SK-N-SH (cell line): ENCODE data around the gene SPTLC2. TPM values are rescaled to one million over a fixed set of nuclear protein-coding genes. Genes with fewer than 3 reads are reported as not detected.

ENCODE experiments used
- CTCF ChIA-PET: fragments of 300-600, 350-600 bp; formaldehyde crosslinking; extraction: SDS; loops from one replicate; lab custom pipeline; 2021; lab: Yijun Ruan, JAX
- POLR2A ChIA-PET: fragments of 350-600 bp; sonication (Branson Sonifier 250); formaldehyde crosslinking; extraction: SDS; loops from one replicate; lab custom pipeline; 2020; ENCODE audit warnings: antibody characterized with exemption, inconsistent platforms; lab: Yijun Ruan, JAX
- DNase-seq: peaks from one replicate; pipeline ENCODE4 v3.0.0; 2012
- H2AFZ ChIP-seq: fragments of 200-600 bp; sonication (generic); 2 replicates; pipeline ENCODE4 v1.8.1; 2016; ENCODE audit warnings: antibody characterized with exemption, mild to moderate bottlenecking, low read depth
- H3F3A ChIP-seq: fragments of 200-600 bp; sonication (generic); replicated peaks from 2 replicates; pipeline ENCODE3; 2016; ENCODE audit warnings: antibody characterized with exemption, mild to moderate bottlenecking; ENCODE audit not compliant: insufficient read depth
- H3K27ac ChIP-seq, 2 experiments: fragments of 200-500 bp in 1 of 2; fragments of 200-600 bp in 1 of 2; sonication (Bioruptor generic) in 1 of 2; sonication (generic), shearing (Covaris generic) in 1 of 2; 2 replicates each; pipeline versions ENCODE4 v1.5.1 to v1.6.1; 2014 to 2016; ENCODE audit warnings: low read depth in 2 of 2, inconsistent platforms in 1 of 2, low read length in 1 of 2, mild to moderate bottlenecking in 1 of 2, mixed read lengths in 1 of 2
- H3K27me3 ChIP-seq: fragments of 200-600 bp; sonication (generic), shearing (Covaris generic); 2 replicates; pipeline ENCODE4 v1.6.1; 2016; ENCODE audit warnings: mixed run types; ENCODE audit not compliant: insufficient read depth
- H3K36me3 ChIP-seq, 2 experiments: fragments of 200-500 bp in 1 of 2; fragments of 200-600 bp in 1 of 2; sonication (Bioruptor generic) in 1 of 2; sonication (generic) in 1 of 2; replicated peaks in 1 of 2; 2 replicates each; pipeline versions ENCODE3 to v1.5.1; 2014 to 2016; ENCODE audit warnings: low read length in 1 of 2, mild to moderate bottlenecking in 1 of 2; ENCODE audit not compliant: insufficient read depth in 2 of 2, control insufficient read depth in 1 of 2
- H3K4me1 ChIP-seq, 2 experiments: fragments of 200-500 bp in 1 of 2; fragments of 200-600 bp in 1 of 2; sonication (Bioruptor generic) in 1 of 2; sonication (generic), shearing (Covaris generic) in 1 of 2; 2 replicates each; pipeline versions ENCODE4 v1.5.1 to v1.6.1; 2014 to 2016; ENCODE audit warnings: low read depth in 1 of 2, low read length in 1 of 2, mixed run types in 1 of 2; ENCODE audit not compliant: insufficient read depth in 2 of 2, control insufficient read depth in 1 of 2
- H3K4me2 ChIP-seq: fragments of 200-600 bp; sonication (generic), shearing (Covaris generic); 2 replicates; pipeline ENCODE4 v1.6.1; 2017; ENCODE audit warnings: mixed run types
- H3K4me3 ChIP-seq, 2 experiments: fragments of 200-500 bp in 1 of 2; fragments of 200-600 bp in 1 of 2; sonication (Bioruptor generic) in 1 of 2; sonication (generic), shearing (Covaris generic) in 1 of 2; 2 replicates each; pipeline versions ENCODE4 v1.5.1 to v1.8.1; 2014 to 2016; ENCODE audit warnings: low read depth in 2 of 2, inconsistent platforms in 1 of 2, low read length in 1 of 2, mild to moderate bottlenecking in 1 of 2, mixed read lengths in 1 of 2, moderate library complexity in 1 of 2
- H3K79me2 ChIP-seq: fragments of 200-600 bp; sonication (generic); 2 replicates; pipeline ENCODE4 v1.8.1; 2017; ENCODE audit warnings: mild to moderate bottlenecking; ENCODE audit not compliant: insufficient read depth
- H3K9ac ChIP-seq: fragments of 200-600 bp; sonication (generic); 2 replicates; pipeline ENCODE4 v1.6.1; 2017; ENCODE audit warnings: mixed run types
- H3K9me2 ChIP-seq: fragments of 200-600 bp; sonication (generic); 2 replicates; pipeline ENCODE4 v1.6.1; 2017; ENCODE audit warnings: mixed run types
- H3K9me3 ChIP-seq: fragments of 200-600 bp; sonication (generic); 2 replicates; pipeline ENCODE4 v1.6.1; 2017; ENCODE audit warnings: mixed run types, mild to moderate bottlenecking, moderate library complexity
- H4K20me1 ChIP-seq: fragments of 200-600 bp; sonication (generic); 2 replicates; pipeline ENCODE4 v1.6.1; 2017; ENCODE audit warnings: mild to moderate bottlenecking, mixed run types; ENCODE audit not compliant: insufficient read depth
- CHD2 ChIP-seq: fragments of 150-350 bp; IDR thresholded peaks from 2 replicates; pipeline ENCODE4 v1.6.1; 2018; ENCODE audit warnings: low read length; ENCODE audit not compliant: partially characterized antibody
- ELF1 ChIP-seq: IDR thresholded peaks from 2 replicates; pipeline ENCODE4 v1.4.0; 2012
- EZH2phosphoT487 ChIP-seq: fragments of 200-600 bp; sonication (generic); IDR thresholded peaks from 2 replicates; pipeline ENCODE4 v1.6.1; 2017; ENCODE audit warnings: low read depth, mixed run types, mild to moderate bottlenecking, antibody characterized with exemption, moderate library complexity, borderline replicate concordance
- FOXJ3 ChIP-seq: sonication (generic); formaldehyde crosslinking; IDR thresholded peaks from 2 replicates; pipeline ENCODE4 v1.5.1; 2020; ENCODE audit warnings: mild to moderate bottlenecking, missing genetic modification reagents
- GATA2 ChIP-seq: sonication (generic); formaldehyde crosslinking; IDR thresholded peaks from 2 replicates; pipeline ENCODE4 v1.5.0; 2020; ENCODE audit warnings: mild to moderate bottlenecking, missing genetic modification reagents
- JUND ChIP-seq: IDR thresholded peaks from 2 replicates; pipeline ENCODE4 v1.4.0; 2012
- NRF1 ChIP-seq: IDR thresholded peaks from 2 replicates; pipeline ENCODE4 v1.6.1; 2012; ENCODE audit warnings: low read depth, mild to moderate bottlenecking, low read length
- POLR2AphosphoS5 ChIP-seq: IDR thresholded peaks from 2 replicates; pipeline ENCODE4 v1.6.1; 2012; ENCODE audit warnings: low read depth, low read length
- RAD21 ChIP-seq: IDR thresholded peaks from 2 replicates; pipeline ENCODE4 v1.6.1; 2012; ENCODE audit warnings: mild to moderate bottlenecking, low read length
- RXRA ChIP-seq: IDR thresholded peaks from 2 replicates; pipeline ENCODE4 v1.4.0; 2012; ENCODE audit warnings: low read depth, mild to moderate bottlenecking, borderline replicate concordance
- SIN3A ChIP-seq: IDR thresholded peaks from 2 replicates; pipeline ENCODE4 v1.6.1; 2012; ENCODE audit warnings: low read depth, mild to moderate bottlenecking, low read length, moderate library complexity, borderline replicate concordance
- TCF12 ChIP-seq: IDR thresholded peaks from 2 replicates; pipeline ENCODE4 v1.4.0; 2012
- TEAD4 ChIP-seq: IDR thresholded peaks from 2 replicates; pipeline ENCODE4 v1.4.0; 2012; ENCODE audit warnings: mild to moderate bottlenecking, borderline replicate concordance; ENCODE audit not compliant: insufficient read depth
- YY1 ChIP-seq: IDR thresholded peaks from 2 replicates; pipeline ENCODE4 v1.4.0; 2012; ENCODE audit warnings: low read depth, mild to moderate bottlenecking
- WGBS: methylation state at CpG from one replicate; pipeline ENCODE4 v1.1.6; 2017; ENCODE audit warnings: low lambda C conversion rate; 5-methylcytosine and 5-hydroxymethylcytosine counted together
- polyA plus RNA-seq, 3 experiments: library from polyadenylated mRNA; depleted of rRNA; stranded (reverse); fragments of >200 nt; gene quantifications; 2 replicates each; pipeline ENCODE4 v1.2.3, GENCODE V29; 2012
- TF ChIP-seq, protein P1 (sequence below): IDR thresholded peaks from 2 replicates; pipeline ENCODE4 v1.4.0; 2012; ENCODE audit warnings: low read depth, borderline replicate concordance
- TF ChIP-seq, protein P2 (sequence below): IDR thresholded peaks from 2 replicates; pipeline ENCODE4 v1.4.0; 2012; ENCODE audit warnings: low read depth, borderline replicate concordance
- TF ChIP-seq, protein P3 (sequence below): IDR thresholded peaks from 2 replicates; pipeline ENCODE4 v1.4.0; 2012; ENCODE audit warnings: low read depth

Gene SPTLC2
- polyA plus RNA-seq, 1 of the 3 experiments (the other 2 are of a cell fraction), result 10.2 TPM

DNA sequence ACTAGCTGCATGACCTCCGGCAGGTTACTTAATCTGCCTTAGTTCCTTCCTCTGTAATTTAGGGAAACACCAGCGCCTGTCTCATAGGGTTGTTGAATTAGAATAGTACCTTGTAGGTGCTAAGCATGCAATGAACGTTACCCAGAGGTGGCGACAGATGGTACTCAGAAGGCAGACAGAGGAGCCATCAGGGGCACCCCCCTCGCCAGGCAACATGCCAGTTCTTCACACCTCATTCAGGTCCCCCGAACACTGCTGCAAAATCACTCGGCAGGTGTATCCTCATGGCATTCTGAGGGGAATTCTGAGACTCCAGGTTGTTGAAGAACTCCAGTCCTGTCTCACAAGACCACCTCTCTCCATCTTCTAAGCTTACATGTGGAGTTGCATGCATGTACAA is 127.9 kb downstream of the SPTLC2 start:
- Histone ChIP-seq H3K27ac (no peak overlapping the region), H3K36me3 (no peaks in the 10 kb centered on the region), H3K9ac (no peak overlapping the region), H3K4me1 (no peaks in the 10 kb centered on the region; a peak in 1 of 4 replicates), H3K4me2 (no peak overlapping the region), H2AFZ (no peak overlapping the region), H4K20me1 (no peaks in the 10 kb centered on the region), H3K79me2 (no peaks in the 10 kb centered on the region), H3F3A (no peaks in the 10 kb centered on the region), H3K9me2 (no peaks in the 10 kb centered on the region), H3K27me3 (no peaks in the 10 kb centered on the region), H3K4me3 (no peak overlapping the region), H3K9me3 (no peaks in the 10 kb centered on the region)
- DNase-seq, result no peak
- CTCF ChIA-PET, result interaction anchor here (1.3 kb wide), 1 partner anchor 11 kb away, joined by 3 read pairs; no protein-coding TSS in a partner anchor
- no peak for TF ChIP-seq CHD2
- no peak for TF ChIP-seq RAD21
- TF ChIP-seq JUND, result no peak
- no peak for TF ChIP-seq TCF12
- no peak for TF ChIP-seq TEAD4
- TF ChIP-seq, protein P1, sequence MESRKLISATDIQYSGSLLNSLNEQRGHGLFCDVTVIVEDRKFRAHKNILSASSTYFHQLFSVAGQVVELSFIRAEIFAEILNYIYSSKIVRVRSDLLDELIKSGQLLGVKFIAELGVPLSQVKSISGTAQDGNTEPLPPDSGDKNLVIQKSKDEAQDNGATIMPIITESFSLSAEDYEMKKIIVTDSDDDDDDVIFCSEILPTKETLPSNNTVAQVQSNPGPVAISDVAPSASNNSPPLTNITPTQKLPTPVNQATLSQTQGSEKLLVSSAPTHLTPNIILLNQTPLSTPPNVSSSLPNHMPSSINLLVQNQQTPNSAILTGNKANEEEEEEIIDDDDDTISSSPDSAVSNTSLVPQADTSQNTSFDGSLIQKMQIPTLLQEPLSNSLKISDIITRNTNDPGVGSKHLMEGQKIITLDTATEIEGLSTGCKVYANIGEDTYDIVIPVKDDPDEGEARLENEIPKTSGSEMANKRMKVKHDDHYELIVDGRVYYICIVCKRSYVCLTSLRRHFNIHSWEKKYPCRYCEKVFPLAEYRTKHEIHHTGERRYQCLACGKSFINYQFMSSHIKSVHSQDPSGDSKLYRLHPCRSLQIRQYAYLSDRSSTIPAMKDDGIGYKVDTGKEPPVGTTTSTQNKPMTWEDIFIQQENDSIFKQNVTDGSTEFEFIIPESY, result no peak
- no peak for TF ChIP-seq EZH2phosphoT487
- no peak for TF ChIP-seq GATA2 (CRISPR knock-in tag)
- no peak for TF ChIP-seq RXRA
- no peak for TF ChIP-seq SIN3A
- TF ChIP-seq NRF1, result no peak
- TF ChIP-seq FOXJ3 (CRISPR knock-in tag), result no peak
- TF ChIP-seq YY1, result no peak
- TF ChIP-seq POLR2AphosphoS5, result no peak
- TF ChIP-seq, protein P2, sequence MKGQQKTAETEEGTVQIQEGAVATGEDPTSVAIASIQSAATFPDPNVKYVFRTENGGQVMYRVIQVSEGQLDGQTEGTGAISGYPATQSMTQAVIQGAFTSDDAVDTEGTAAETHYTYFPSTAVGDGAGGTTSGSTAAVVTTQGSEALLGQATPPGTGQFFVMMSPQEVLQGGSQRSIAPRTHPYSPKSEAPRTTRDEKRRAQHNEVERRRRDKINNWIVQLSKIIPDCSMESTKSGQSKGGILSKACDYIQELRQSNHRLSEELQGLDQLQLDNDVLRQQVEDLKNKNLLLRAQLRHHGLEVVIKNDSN, result no peak
- TF ChIP-seq, protein P3, sequence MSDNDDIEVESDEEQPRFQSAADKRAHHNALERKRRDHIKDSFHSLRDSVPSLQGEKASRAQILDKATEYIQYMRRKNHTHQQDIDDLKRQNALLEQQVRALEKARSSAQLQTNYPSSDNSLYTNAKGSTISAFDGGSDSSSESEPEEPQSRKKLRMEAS, result no peak
- TF ChIP-seq ELF1, result no peak
- POLR2A ChIA-PET, result no interaction called here
- WGBS, result 75% methylated on average over 7 of the region's 7 CpGs
